ENCODE data around the gene FAM83E.
"Not testable (repeated sequence)": the region's sequence is repeated elsewhere in the genome, so short reads cannot be mapped to it uniquely, and the experiment has no call there.

The FAM83E gene

DNA sequence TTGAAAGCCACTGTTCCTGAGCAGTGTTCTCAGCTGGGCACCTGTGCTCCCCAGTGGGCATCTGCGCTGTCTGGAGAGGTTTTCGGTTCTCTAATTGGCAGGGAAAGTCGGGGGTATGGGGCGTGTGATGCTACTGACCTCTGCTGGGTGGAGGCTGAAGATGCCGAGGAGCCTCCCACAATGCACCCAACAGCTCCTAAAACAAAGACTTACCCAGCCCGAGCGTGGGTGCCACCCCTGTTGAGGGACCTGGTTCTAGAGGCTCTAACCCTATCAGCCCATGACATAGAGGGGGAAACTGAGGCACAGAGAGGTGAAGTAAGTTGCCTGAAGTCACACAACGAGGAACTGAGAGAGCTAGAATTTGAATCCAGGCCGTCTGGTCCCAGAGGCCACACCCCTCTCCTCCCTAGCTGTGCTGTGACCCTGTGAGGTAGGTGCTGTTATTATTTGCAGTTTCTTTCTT lies 6.0 kb downstream of the FAM83E start:
- peak; percentile 62 for DNase-seq

DNA sequence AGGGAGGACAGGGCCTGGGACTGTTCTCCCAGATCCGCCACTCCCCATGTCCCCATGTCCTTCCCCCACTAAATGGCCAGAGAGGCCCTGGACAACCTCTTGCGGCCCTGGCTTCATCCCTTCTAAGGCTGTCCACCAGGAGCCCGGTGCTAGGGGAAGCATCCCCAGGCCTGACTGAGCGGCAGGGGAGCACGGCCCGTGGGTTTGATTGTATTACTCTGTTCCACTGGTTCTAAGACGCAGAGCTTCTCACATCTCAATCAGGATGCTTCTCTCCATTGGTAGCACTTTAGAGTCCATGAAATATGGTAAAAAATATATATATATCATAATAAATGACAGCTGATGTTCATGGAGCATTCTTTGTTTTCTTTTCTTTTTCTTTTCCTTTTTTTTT lies 7.5 kb downstream of the FAM83E start:
- no peak for DNase-seq

DNA sequence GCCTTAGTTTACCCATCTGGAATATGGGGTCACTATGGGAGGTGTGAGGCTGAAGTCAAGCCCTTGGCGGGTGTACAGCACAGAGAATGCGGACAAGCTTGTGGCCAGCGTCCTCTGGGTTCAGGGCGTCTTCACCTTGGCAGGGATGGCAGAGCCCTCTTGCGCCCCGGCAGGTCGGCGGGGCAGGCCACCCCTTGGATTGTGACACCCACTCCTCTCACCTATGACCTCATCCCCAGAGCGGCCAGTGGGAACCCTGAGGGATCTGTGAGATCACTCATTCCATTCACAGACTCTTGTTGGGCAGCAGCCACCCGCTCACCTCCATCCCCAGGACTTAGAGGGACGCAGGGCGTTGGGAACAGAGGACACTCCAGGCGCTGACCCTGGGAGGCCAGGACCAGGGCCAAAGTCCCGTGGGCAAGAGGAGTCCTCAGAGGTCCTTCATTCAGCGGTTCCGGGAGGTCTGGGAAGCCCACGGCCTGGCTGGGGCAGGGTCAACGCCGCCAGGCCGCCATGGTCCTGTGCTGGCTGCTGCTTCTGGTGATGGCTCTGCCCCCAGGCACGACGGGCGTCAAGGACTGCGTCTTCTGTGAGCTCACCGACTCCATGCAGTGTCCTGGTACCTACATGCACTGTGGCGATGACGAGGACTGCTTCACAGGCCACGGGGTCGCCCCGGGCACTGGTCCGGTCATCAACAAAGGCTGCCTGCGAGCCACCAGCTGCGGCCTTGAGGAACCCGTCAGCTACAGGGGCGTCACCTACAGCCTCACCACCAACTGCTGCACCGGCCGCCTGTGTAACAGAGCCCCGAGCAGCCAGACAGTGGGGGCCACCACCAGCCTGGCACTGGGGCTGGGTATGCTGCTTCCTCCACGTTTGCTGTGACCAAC lies 8.2 kb downstream of the FAM83E start, which contains the start of gene SPACA4:
Gene SPACA4 (plus strand): TSS at position 280 of the 896 bp plus-strand sequence. CDS start 237 bp downstream, at position 517.
- no peak for DNase-seq

DNA sequence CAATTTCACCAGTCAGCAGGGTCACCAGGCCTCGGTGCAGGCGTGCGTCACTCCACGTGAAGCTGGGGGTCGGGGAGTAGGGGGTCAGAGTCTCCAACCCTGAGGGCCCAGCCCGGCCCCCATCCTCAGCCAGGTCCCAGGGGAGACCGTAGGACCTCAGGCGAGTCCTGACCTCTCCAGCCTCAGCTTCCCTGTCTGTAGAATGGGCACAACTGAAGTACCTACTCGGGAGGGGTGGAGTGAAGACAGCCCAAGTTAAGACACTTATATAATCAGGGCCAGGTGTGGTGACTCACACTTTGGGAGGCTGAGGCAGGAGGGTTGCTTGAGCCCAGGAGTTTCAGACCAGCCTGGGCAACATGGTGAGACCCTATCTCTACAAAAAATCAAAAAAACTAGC lies 11.0 kb downstream of the FAM83E start:
- DNase-seq, result no peak

DNA sequence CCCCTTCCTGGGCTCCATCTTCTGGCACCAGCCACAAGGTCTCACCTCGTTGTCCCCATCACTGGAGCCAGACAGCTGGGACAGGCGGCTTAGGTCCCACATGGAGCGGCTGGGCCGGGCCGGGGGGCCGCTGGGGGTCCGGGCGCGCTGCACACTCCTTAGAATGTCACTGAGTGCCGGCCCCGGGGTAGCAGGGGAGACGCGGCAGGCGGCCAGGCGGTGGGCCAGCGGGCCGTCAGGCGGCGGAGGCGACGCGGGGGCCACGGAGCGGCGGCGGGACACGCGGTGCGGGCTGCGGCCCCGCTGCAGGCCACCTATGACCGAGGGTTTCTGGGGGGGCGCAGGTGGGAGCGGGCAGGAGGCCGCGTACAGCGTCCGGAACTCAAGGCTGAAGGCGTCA lies 11.4 kb downstream of the FAM83E start:
- no peak for DNase-seq

DNA sequence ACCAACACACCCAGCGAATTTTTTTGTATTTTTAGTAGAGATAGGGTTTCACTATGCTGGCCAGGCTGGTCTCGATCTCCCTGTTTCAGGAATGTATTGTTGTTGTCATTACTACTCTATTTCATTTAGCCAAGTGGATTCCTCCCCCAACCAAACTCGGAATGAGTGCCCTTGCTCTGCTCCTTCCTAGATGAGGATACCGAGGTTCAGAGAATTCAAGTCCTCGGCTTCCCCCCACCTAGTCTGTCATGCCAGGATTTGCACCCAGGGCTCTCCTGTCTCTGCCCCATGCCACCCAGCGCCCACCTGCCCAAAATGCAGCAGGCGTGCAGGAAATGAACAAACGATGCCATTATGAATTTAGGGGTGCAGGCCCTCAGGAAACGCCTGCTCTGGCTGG lies 11.9 kb downstream of the FAM83E start:
- no peak for DNase-seq

DNA sequence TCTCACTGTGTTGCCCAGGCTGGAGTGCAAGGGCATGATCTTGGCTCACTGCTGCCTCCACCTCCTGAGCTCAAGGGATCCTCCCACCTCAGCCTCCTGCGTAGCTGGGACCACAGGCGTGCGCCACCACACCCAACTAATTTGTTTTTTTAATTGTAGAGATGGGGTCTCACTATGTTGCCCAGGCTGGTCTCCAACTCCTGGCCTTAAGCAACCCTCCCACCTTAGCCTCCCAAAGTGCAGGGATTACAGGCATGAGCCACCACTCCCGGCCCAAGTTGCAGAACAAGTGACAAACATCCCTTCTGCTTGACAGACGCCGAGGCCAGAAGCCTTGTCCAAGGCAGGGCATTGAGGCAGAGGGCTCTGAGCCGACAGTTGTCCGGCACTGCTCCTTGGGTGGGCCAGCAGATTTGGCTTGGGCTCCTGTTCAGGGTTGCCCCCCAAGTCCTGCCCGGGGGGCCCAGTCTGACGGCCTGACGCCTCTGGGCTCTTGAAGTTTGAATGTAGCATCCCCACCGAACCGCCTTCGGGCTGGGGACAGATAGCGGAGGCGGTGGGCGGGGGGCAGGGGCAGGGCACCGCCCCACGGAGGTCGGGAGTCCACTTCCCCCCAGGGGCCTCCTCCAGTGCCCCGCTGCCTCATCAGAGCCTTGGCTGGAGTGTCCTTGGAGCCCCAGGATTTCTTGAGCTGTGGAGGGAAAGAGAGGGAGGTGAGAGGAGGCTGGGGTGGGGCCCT lies 14.0 kb downstream of the FAM83E start:
- DNase-seq, result no peak

DNA sequence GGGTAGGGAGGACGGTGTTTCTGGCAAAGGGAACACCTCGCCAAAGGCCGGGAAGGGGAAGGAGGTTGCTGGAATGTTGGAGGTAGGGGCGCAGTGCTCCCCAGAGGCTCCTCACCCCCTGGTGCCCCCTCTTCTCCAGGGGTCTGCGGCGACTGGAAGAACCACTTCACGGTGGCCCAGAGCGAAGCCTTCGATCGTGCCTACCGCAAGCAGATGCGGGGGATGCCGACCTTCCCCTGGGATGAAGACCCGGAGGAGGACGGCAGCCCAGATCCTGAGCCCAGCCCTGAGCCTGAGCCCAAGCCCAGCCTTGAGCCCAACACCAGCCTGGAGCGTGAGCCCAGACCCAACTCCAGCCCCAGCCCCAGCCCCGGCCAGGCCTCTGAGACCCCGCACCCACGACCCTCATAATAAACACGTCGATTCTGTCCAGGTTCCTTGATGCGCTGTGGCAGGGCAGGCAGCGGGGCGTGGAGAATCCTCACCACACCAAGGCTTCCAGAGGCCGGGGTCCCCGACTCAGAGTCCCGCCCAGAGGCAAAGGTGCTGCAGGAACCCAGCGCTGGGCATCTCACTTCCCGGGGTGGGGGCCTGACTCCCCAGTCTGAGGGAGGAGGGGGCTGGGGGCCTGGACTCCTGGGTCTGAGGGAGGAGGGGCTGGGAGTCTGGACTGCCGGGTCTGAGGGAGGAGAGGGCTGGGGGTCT lies 15.7 kb downstream of the FAM83E start:
- DNase-seq, result no peak

DNA sequence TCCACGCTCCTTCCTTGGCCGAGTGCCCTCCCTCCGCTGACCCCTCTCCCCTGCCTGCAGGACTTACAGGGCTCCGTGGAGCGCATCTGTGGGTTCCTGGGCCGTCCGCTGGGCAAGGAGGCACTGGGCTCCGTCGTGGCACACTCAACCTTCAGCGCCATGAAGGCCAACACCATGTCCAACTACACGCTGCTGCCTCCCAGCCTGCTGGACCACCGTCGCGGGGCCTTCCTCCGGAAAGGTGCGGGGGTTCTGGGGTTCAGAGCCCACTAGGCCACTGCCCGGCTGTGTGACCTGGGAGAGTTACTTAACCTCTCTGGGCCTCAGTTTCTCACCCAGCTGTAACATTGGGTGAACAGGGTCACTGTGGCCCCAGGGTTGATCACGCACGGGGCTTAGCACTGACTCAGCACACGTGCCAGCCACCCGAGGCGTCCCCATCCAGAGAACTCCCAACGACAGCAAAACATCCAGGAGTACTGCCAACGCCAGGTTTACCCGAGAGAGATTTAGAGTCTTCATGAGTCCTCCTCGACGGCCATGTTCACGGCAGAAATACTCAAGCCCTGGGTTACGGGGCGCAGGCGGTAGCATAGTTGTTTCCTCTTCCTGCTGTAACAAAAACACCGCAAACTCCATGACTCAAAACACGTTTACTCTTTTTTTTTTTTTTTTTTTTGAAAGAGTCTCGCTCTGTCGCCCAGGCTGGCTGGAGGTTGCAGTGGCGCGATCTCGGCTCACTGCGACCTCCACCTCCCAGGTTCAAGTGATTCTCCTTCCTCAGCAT lies 18.0 kb downstream of the FAM83E start:
- peak; percentile 65 for DNase-seq

DNA sequence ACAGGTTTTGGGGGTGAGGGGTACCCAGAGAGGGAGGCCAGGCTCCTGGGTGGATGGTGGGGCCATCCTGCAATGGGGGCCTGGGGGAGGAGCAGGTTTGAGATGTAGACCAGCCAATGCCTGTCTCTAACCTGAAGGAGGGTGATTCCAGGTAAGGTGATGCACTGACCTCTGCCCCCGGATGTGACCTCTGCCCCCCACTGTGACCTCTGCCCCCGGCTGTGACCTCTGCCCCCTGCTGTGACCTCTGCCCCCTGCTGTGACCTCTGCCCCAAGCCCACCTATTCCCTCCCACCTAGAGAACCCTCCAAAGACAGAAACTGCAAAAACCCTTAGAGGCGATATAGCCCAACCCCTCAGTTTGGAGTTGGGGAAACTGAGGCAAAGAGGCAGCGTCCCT lies 18.6 kb downstream of the FAM83E start:
- DNase-seq, result no peak

DNA sequence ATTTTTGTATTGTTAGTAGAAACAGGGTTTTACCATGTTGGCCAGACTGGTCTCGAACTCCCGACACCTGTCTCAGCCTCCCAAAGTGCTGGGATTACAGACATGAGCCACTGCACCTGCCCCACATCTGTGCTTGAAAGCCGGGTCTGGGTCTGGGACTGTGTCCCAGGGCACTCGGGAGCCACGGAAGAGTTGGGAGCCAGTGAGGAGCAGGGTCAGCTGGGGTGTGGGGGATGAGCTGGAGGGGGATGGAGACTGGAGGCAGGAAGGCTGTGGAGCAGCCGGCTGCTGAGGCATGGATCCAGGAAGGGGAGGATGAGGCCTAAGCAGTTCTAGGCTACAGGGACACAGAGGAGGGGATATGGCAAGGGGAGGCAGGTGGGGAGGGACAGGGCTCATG lies 19.0 kb downstream of the FAM83E start:
- DNase-seq, result no peak

DNA sequence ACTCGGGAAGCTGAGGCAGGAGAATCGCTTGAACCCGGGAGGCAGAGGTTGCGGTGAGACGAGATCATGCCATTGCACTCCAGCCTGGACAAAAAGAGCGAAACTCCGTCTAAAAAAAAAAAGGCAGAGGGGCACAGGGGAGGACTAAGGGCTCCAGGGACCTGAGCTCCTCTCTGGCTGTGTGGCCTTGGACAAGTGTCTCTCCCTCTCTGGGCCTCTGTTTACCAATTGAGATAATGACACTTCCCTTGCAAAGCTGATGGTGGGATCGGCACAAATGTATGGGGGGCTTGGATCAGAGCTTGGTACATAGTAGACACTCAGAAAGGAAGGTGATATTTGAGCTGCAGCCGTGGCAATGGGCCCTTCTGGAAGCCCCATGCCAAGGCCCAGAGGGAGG lies 19.7 kb downstream of the FAM83E start:
- no peak for DNase-seq

DNA sequence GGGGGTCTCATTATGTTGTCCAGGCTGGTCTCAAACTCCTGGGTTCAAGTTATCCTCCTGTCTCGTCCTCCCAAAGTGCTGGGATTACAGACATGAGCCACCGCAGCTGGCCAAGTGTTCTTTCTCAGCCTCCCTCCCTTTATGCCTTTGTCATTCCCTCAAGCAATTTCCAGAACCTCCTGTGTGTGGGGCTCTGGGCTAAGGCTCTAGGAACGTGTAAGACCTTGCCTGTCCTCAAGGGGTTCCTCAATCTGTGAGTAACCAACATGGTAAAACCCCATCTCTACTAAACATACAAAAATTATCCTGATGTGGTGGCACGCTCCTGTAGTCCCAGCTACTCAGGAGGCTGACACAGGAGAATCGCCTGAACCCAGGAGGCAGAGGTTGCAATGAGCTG lies 23.9 kb downstream of the FAM83E start:
- no peak for DNase-seq

DNA sequence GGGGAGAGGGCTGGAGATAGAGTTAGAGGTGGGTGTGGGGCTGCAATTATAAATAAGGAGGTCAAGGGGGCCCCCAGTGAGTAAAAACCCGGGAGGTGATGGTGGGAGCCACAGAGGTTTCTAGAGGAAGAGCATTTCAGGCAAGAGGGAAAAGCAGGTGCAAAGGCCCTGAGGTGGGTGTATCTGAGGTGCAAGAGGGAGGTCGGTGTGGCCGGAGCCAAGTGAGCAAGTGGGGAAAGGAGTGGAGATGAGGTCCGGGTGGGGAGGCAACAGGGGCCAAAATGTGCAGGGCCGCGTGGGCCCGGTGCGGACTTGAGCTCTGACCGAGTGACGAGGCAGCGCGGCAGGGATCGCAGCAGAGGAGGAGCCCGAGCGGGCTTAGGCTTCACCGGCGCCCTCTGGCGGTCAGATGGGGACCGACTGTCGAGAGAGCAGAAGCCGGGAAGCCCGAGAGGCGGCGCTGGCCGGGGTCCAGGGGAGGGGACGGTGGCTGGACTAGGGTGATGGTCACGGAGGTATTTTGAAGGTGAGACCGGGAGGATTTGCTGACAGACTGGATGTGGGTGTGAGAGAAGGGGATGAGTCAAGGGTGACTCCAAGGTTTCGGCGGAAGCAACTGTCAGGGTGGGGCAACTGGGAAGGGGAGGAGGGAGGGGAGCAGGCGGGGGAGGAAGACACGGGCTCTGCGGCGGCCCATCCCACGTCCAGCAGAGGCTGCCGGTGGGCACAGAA lies 26.0 kb downstream of the FAM83E start:
- peak; percentile 91 for DNase-seq

DNA sequence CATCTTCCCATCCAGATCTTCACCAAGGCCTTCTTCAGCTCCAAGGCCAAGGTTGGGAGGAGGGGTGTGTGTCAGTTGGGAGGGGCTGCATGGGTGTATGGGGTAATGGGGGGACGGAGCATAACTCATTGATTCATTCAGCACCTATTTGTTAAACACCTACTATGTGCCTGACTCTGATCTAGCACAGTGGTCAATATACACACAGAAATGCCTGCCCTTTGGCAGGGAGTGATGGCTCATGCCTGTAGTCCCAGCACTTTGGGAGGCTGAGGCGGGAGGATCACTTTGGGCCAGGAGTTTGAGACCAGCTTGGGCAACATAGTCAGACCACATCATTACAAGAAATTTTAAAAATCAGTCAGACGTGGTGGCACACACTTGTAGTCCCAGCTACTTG lies 27.5 kb downstream of the FAM83E start:
- DNase-seq, result no peak

DNA sequence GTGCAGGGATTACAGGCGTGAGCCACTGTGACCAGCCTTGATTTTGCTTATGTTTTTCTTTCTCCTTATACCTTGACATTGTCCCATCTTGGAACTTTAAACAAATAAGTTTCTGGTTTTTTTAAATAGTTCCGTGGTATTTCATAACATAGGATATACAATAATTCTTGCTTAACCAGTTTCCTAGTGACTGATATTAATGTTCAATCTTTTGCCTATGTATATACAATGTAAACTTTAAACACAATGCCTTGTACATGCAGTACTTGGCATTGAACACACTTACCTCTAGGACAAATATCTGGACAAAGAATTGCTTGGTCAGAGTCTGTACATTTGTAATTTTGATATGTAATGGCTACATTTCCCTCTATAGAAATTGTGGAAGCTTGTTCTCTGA lies 32.7 kb downstream of the FAM83E start:
- DNase-seq, result no peak

DNA sequence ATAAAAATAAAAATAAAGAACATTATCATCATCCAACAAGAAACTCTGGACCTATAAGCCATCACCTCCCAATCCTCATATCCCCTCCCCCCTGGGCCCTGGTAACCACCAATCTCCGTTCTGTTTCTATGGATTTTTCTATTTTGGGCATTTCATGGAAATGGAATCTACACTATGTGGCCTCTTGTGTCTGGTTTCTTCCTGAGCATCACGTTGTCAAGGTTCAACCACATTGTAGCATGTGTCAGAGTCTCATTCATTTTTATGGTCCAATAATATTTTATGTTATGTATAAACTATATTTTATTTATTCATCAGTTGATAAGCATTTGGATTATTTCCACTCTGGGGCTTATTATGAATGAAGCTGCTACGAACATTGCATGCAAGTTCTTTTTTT lies 36.0 kb downstream of the FAM83E start:
- DNase-seq, result no peak

DNA sequence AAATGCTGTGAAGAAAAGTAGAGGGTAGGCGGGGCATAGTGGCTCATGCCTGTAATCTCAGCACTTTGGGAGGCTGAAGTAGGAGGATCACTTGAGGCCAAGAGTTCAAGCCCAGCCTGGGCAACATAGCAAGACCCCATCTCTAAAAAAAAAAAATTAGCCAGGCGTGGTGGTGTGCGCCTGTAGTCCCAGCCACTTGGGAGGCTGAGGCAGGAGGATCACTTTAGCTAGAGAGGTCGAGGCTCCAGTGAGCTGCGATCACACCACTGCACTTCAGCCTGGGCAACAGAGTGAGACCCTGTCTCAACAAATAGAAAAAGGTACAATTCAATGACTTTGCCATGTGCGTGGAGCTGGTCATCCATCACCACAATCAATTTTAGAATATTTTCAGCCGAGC lies 37.0 kb downstream of the FAM83E start:
- DNase-seq, result not testable (repeated sequence)

DNA sequence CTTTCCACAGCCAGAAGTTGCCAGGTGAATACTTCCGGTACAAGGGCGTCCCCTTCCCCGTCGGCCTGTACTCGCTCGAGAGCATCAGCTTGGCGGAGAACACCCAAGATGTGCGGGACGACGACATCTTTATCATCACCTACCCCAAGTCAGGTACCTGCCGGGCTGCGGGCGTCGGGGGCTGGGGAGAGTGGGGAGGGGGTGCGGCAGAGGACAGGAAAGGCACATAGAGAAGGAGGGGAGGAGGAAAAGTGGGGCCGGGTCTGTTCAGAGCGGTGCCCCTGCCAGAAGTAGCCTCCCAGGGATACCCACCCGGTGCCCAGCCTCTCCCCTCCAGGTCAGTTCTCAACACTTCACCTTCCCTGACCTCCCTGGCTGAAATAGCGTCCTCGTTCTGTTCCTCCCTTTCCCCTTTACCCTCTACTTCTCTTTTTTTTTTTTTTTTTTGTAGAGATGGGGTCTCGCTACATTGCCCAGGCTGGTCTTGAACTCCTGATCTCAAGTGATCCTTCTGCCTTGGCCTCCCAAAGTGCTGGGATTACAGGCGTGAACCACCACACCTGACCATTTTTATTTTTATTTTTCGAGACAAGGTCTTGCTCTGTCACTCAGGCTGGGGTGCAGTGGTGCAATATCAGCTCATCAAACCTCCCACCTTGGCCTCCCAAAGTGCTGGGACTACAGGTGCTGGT lies 38.8 kb downstream of the FAM83E start:
- DNase-seq, result no peak

DNA sequence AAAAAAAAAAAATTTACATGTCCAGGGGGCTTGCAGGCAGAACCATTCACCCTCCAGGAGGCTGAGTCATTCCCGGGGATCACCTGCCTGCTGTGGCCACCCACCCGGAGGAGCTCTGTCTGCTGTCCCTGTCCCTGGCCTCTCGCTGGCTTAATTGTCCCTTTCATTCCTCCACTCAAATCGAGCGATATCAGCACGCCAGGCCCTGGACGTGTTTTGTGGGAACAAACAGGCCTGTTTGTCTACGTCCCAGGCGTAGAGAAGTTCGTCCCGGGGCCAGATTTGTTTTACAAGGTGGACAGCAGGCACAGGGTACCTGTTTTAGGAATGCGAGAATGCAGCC lies 41.7 kb downstream of the FAM83E start:
- no peak for DNase-seq

All from activated CD4-positive, alpha-beta T cell treated with anti-CD3 and anti-CD28 coated beads, Interleukin-10, Interleukin-2, amounts not matched to agents 100 ng/mL and 50 ng/mL, durations not matched to agents 16 hours and 8 hours (primary cell).